NAMALWA (cell line): ENCODE data around the gene PSKH1.
"Not testable (repeated sequence)": the region's sequence is repeated elsewhere in the genome, so short reads cannot be mapped to it uniquely, and the experiment has no call there.

Experiments used
- DNase-seq: peaks from one replicate; pipeline ENCODE4 v3.0.0-alpha.2; 2015; ENCODE audit warnings: low spot score

PSKH1 gene

GRCh38 chr16:67961551-67961957 is 68.5 kb downstream of the PSKH1 start:
- DNase-seq, result no peak

GRCh38 chr16:67962135-67962534 is 69.1 kb downstream of the PSKH1 start:
- no peak for DNase-seq

GRCh38 chr16:67963292-67963661 is 70.2 kb downstream of the PSKH1 start:
- DNase-seq, result no peak

GRCh38 chr16:67963662-67964321 is 70.7 kb downstream of the PSKH1 start:
- no peak for DNase-seq

GRCh38 chr16:67964477-67965131 is 71.5 kb downstream of the PSKH1 start:
- DNase-seq, result no peak

- no peak for DNase-seq
These were observed 72.9 kb downstream of the PSKH1 start for GRCh38 chr16:67965668-67966548.

- no peak for DNase-seq
These were observed 73.6 kb downstream of the PSKH1 start for GRCh38 chr16:67966549-67967182.

- peak; percentile 45 for DNase-seq
These were observed 74.3 kb downstream of the PSKH1 start for GRCh38 chr16:67967183-67967957.

- DNase-seq, result peak; percentile 47
These were observed 74.9 kb downstream of the PSKH1 start for GRCh38 chr16:67967958-67968399.

GRCh38 chr16:67968400-67969253 is 75.6 kb downstream of the PSKH1 start, which contains the start of gene SLC12A4:
Gene SLC12A4, minus strand, starts transcription at chr16:67968637. Its CDS starts 84 bp downstream, at chr16:67968553.
- DNase-seq, result peak; percentile 90

GRCh38 chr16:67969254-67970039 is 76.4 kb downstream of the PSKH1 start:
- peak; percentile 47 for DNase-seq

GRCh38 chr16:67971111-67971510 is 78.1 kb downstream of the PSKH1 start:
- no peak for DNase-seq

GRCh38 chr16:67972285-67972684 is 79.2 kb downstream of the PSKH1 start:
- not testable (repeated sequence) for DNase-seq

- no peak for DNase-seq
These were observed 82.5 kb downstream of the PSKH1 start for GRCh38 chr16:67975321-67976105.

- no peak for DNase-seq
These were observed 83.2 kb downstream of the PSKH1 start for GRCh38 chr16:67976205-67976604.

- no peak for DNase-seq
These were observed 84.0 kb downstream of the PSKH1 start for GRCh38 chr16:67977005-67977404.

- no peak for DNase-seq
These were observed 84.6 kb downstream of the PSKH1 start for GRCh38 chr16:67977469-67978227.
